SH-SY5Y (cell line): ENCODE measurements around the gene FLOT1.

Experiments used
- GATA2 ChIP-seq: IDR thresholded peaks from 2 replicates; pipeline ENCODE4 v1.6.1; 2011; ENCODE audit warnings: mild to moderate bottlenecking, low read depth, low read length
- GATA3 ChIP-seq: IDR thresholded peaks from 2 replicates; pipeline ENCODE4 v1.6.1; 2011; ENCODE audit warnings: low read depth, mild to moderate bottlenecking, low read length, moderate library complexity

GRCh38 chr6:30790724-30791383 lies 48.4 kb upstream of the FLOT1 start:
- TF ChIP-seq GATA2, result no peak
- TF ChIP-seq GATA3, result no peak
